ENCODE measurements around the gene SETD2.
"Not testable (repeated sequence)": the region's sequence is repeated elsewhere in the genome, so short reads cannot be mapped to it uniquely, and the experiment has no call there.

Gene SETD2

DNA sequence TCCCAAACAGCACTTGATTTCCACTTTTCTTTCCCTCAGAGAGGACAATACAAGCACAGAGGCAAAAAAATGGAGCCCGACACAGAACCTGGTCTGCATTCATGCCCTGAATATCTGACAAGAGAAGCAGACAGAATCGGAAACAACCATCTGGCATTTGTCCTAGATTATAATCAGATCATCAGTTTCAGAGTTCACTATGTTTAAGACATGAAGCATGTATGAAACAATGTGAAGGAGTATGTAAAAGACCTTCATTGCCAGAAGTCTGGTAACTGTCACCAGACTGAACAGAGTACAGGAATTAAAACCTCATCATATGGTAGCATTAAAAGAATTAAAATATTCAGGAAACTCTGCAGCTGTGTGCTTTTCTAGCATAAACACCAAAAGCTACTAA, 65.0 kb downstream of the SETD2 start:
- no peak for DNase-seq

DNA sequence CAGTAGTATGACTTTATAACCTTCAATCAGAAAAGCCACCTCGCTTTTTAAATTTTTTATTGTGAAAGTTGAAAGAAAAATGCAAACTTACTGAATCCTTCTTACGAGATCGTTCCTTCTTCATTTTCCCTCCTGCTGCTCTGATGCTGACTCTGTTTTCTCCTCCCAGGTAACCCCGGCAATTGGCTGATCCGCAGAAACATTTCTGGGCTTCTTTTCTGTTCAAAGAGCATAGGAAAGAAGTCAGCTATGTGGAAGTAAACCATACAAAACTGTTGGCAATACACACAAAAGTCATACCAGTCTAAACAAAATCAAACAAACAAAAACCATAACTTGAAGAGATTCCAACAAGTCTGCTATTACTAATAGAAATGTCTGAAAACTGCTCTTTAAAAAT, 66.0 kb downstream of the SETD2 start:
- DNase-seq = no peak

GRCh38 chr3:47096959-47097358, 67.0 kb downstream of the SETD2 start:
- DNase-seq = no peak

DNA sequence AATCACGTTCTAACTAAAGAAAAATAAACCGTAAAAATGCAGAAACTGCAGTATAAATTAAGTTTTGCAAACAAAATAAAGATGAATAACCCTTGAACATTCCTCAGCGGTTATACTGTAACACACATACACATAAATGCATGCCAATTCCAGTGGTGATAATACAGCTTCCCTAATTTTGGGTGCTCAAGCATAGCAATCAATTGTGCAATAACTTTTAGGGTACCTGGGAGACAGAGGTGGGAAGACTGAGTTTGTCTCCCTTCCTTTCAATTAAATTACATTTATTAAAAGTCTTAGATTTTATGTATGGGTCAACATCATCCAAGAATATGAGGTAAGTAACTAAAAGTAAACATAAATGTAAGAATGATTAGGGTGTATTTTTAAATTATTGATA, 71.8 kb downstream of the SETD2 start:
- DNase-seq = no peak

GRCh38 chr3:47089630-47090029, 74.3 kb downstream of the SETD2 start:
- DNase-seq = no peak

DNA sequence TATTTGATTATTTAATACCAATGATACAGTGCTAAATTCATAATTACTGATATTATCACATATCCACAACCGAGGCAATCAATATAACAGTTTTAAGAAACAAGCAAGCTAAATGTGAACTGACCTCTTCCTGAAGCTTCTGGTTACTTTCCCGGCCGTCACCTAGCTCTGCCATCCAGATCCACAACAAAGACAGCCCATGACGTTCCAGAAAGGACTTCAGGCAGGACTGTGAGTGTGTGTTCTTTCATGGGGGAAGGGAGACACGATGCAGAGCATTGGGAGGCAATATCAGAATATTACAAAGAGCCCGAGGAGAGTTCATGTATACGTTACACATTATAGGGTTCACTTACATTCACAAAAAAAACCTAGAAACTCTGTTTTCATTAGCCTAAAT, 77.8 kb downstream of the SETD2 start:
- no peak for DNase-seq

- no peak for DNase-seq
These were observed 80.1 kb downstream of the SETD2 start for GRCh38 chr3:47083786-47084185.

DNA sequence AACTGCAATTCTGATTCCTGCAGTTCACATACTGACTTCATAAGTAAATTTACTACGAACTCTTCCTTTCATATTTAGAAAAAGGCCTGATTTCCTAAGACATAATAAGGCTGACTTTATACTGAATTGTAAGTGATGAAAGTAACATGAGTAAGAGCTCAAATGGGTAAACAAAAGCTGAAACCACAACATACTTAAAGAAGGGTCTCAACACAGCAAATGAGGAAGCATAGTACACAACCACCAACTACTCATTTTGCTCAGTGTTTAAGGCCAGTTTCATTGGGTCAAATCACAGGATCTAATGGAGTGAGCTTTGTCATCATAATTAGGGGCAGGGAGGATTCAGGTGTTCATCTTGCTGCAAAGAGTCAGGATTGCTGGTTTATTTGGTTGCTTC, 81.4 kb downstream of the SETD2 start:
- no peak for DNase-seq

DNA sequence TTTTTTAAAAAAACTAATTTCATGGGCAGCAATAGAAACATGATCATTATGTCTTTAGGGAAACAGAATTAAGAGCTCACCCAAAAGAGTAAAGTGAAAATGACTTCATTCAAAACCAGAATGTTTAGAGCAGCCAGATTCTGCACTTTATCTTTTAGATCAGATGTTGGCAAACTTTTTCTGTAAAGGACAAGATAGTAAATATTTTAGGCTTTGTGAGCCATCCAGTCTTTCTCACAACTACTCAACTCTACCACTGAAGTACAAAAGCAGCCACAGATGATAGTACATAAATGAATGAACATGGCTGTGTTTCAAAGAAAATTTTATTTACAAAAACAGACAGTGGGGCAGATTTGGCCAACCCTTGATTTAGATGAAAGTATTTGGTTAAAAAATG, 84.5 kb downstream of the SETD2 start:
- no peak for DNase-seq

DNA sequence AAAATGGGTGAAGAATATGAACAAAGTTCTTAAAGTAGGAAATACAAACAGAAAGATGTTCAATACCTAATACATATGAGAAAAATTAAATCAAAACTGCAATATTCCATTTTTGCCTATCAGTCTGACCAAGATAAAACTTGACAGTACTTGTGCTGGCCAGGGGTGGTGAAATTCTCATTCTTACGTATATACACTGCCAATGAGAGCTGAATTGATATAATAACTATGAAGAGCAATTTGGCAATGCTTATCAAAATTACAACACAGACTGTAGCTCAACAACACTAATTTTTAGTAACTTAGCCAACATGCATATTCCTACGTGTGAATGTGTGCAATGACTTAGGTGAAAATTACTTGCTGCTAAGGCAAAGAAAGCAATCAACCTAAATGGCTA, 90.2 kb downstream of the SETD2 start:
- DNase-seq = no peak

- no peak for DNase-seq
These were observed 93.1 kb downstream of the SETD2 start for GRCh38 chr3:47070770-47071169.

DNA sequence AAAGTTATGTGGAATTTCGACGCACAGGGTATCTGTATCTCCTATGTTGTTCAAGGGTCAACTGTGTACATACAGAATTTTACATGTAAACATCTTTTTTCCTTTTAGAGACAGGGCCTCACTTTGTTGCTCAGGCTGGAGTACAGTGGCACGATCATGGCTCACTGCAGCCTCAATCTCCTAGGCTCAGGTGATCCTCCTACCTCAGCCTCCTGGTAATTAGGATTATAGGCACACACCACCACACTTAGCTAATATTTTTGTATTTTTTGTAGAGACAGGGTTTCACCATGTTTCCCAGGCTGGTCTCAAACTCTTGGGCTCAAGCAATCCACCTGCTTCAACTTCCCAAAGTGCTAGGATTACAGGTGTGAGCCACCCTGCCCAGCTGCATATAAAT, 97.7 kb downstream of the SETD2 start:
- DNase-seq = not testable (repeated sequence)

DNA sequence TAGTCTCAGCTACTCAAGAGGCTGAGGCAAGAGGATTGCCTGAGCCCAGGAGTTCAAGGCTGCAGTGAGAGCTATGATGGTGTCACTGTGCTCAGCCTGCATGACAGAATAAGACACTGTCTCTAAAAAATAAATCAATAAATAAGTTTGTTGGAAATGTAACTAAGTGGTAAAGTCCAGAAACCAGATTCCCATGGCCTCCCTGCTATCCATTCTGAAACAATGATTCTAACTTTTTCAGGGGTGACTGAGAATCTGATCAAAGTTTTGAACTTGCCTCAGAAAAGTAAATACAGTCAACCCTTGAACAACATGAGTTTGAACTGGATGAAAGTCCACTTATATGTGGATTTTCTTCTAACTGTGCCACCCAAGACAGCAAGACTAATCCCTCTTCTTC, 98.2 kb downstream of the SETD2 start:
- no peak for DNase-seq

DNA sequence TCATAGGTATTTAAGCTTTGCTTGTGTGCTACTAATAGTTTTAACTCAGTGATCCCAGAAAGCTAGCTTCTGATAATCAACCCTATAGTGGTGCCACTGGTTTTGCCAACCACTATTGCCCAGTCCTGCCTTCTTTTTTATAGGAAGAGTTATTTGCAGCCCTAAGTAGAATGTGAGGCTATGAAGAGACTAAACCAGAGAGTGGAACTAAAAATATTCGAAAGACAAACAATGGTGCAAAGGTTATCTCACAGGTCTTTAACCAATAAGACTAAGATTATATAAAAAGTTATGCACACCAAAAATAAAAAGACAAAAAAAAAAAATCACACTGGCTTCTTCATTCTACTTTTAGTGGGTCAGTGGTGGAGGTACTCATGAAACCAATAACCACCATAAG, 98.9 kb downstream of the SETD2 start:
- no peak for DNase-seq

DNA sequence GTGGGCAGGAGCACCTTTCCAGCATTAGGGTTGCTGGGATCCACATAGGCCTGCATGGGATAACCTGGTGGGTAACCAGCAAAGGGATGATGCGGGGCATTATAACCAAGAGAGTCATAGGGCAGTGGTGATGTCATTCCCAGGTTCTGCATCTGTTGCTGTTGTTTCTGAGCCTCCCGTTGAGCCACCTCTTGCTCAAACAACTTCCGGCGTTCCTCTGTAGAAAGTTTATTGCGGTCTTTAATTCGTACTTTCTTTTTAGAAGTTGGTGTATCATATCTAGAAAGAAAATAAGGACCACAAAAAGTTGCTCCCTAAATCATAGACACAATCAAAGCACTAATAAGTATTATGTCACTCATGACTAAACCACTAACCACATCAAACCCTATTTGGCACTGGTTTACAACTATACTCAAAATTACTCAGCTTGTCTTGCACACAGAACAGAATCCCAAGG, 106.7 kb downstream of the SETD2 start:
- DNase-seq = no peak

DNA sequence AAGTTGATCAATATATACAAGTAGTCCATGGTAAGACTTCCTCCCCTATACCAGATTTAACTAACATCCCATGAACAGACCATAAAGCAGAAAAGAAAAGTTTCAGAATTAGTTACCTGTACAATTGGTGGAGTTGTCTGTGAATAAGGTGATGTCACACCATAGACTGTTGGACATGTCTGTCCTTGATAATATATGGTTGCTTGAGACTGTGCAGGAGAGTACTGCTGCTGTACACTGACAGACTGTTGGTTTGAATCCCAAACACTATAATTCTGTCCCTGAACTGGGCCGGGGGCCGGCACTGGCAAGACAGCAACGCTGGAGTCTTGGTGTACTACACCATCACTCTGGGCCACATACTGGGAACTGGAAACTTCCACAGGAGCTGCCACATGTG, 107.2 kb downstream of the SETD2 start:
- DNase-seq = no peak

GRCh38 chr3:47054412-47054811, 109.5 kb downstream of the SETD2 start:
- DNase-seq = no peak

DNA sequence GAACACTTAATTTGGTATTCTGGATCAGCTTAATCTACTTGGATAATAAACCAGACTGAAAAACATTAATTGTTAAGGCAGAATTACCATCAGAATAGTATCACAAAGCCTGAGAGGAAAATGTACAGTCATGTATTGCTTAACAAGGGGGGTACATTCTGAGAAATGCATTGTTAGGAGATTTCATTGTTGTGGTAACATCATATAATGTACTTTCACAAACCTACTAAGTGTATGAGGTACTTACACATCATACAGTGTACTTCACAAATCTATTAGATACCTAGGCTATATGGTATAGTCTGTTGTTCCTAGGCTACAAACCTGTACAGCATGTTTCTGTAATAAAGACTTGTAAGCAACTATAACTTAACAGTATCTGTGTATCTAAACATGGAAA, 116.2 kb downstream of the SETD2 start:
- DNase-seq = no peak

DNA sequence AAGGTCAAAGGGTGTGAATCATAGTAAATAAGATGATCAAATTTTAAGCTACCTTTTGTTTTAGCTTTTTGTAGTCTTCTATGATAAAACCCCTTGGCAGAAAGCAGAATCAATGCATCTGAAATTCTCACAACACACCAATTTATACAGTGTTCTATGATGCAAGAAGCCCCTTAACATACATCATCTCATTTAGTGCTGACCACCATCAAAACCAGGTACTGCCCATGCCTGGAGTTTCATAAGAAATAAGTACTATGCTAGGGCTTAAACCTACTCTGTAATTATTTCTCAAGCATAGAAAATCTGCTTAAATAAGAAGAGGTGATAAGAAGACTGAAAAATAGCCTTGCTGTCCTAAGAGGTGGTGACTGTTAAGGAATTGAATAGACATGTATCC, 116.8 kb downstream of the SETD2 start:
- DNase-seq = no peak

DNA sequence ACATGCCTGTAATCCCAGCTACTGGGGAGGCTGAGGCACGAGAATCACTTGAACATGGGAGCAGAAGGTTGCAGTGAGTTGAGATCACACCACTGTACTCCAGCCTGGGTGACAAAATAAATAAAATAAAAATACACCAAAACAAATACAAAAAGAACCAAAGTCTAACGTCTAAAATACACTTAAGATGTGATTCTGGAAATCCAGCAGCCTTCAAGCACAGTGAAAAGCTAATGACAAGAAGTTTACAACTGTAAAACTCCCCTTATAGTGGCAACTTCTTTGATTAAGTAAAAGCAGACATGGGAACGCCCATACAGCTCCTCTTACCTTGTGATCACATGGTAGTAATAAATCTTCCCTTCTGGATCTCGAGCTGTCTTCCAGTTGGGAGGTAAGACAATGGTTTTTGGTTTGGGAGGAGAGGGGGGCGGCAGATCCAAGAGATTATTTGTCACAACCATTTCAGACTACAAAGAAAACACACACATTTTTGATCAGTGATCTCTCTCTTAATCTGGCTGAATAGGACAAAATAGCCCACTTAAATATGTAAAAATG, 121.6 kb downstream of the SETD2 start:
- DNase-seq = no peak

GRCh38 chr3:47041114-47041513, 122.8 kb downstream of the SETD2 start:
- DNase-seq = no peak

DNA sequence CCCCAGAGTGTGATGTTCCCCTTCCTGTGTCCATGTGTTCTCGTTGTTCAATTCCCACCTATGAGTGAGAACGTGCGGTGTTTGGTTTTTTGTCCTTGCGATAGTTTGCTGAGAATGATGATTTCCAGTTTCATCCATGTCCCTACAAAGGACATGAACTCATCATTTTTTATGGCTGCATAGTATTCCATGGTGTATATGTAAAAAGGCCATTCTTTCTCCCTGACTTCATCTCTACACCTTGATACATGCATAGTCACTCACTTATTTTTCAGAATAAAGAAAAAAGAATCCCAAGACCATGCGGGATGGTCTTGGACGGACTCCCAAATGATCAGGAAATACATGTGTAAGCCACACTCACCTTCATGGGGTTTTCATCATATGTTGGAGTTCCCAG, 126.6 kb downstream of the SETD2 start:
- not testable (repeated sequence) for DNase-seq

DNA sequence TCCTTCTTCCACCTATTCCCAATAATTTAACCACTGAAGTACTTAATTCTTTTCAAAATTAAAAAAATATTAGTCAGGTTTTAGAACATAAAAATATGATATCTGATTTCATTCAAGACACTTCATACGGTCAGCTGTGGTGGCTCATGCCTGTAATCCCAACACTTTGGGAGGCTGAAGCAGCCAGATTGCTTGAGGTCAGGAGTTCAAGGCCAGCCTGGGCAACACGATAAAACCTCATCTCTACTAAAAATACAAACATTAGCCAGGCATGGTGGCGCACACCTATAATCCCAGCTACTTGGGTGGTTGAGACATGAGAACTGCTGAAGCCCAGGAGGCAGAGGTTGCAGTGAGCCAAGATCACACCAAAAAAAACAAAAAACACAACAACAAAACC, 127.8 kb downstream of the SETD2 start:
- DNase-seq = no peak

GRCh38 chr3:47035645-47036044, 128.3 kb downstream of the SETD2 start:
- DNase-seq = no peak

- no peak for DNase-seq
These were observed 128.9 kb downstream of the SETD2 start for GRCh38 chr3:47034868-47035489.

All from COR-L47 (cell line).